HepG2 (cell line): Measurements from ENCODE around the gene TGM2. TPM values are rescaled to one million over a fixed set of nuclear protein-coding genes. Genes with fewer than 3 reads are reported as not detected.

Experiments
- ATAC-seq: fragments of 200-7000 bp; cut with Tn5 transposase; 3 replicates; pipeline ENCODE4 v1.9.1; 2020; ENCODE audit warnings: mild to moderate bottlenecking, moderate library complexity
- BruUV-seq: library from RNA; stranded (reverse); fragments of 400-500 nt; replicated peaks from 2 replicates; lab custom pipeline; 2021; lab: Mats Ljungman, UMichigan
- CTCF ChIA-PET: fragments of 300-600 bp; formaldehyde crosslinking; extraction: SDS; loops from one replicate; lab custom pipeline; 2021; ENCODE audit warnings: low total read pairs, inconsistent platforms, low intra/inter-chr PET ratio; lab: Yijun Ruan, JAX
- POLR2A ChIA-PET: fragments of 350-600 bp; sonication (Branson Sonifier 250); formaldehyde crosslinking; loops from one replicate; lab custom pipeline; 2020; ENCODE audit warnings: antibody characterized with exemption, inconsistent platforms; lab: Yijun Ruan, JAX
- DNase-seq: peaks from one replicate; pipeline ENCODE4 v3.0.0-alpha.2; 2015; ENCODE audit warnings: low spot score
- FAIRE-seq: peaks from 3 replicates; lab custom pipeline; 2011; peaks lifted over from hg19 to GRCh38; lab: Jason Lieb, UNC
- H2AFZ ChIP-seq: one replicate; pipeline ENCODE4 v1.6.1; 2011; ENCODE audit warnings: low read length, inconsistent platforms
- H3K27ac ChIP-seq: fragments of 300-600 bp; 3 replicates; pipeline ENCODE4 v1.8.0; 2011; ENCODE audit warnings: mixed run types, mild to moderate bottlenecking, mixed read lengths, low read length, inconsistent platforms; ENCODE audit not compliant: insufficient read depth; ENCODE audit errors: extremely low read length
- H3K27me3 ChIP-seq, 2 experiments: fragments of 200-600 bp in 1 of 2; 2 replicates in 1 of 2; 3 replicates in 1 of 2; pipeline versions ENCODE4 v1.6.0 to v1.8.0; 2011; ENCODE audit warnings: low read length in 2 of 2, mild to moderate bottlenecking in 2 of 2, moderate library complexity in 2 of 2, inconsistent platforms in 1 of 2; ENCODE audit not compliant: insufficient read depth in 2 of 2, control insufficient read depth in 1 of 2
- H3K36me3 ChIP-seq, 2 experiments: fragments of 200-600 bp in 1 of 2; replicated peaks in 1 of 2; 2 replicates in 1 of 2; 3 replicates in 1 of 2; pipeline versions ENCODE4 v1.5.1 to v1.8.0; 2011; ENCODE audit warnings: low read length in 2 of 2, inconsistent platforms in 1 of 2; ENCODE audit not compliant: insufficient read depth in 2 of 2, control insufficient read depth in 1 of 2
- H3K4me1 ChIP-seq: 2 replicates; pipeline ENCODE4 v1.5.1; 2012; ENCODE audit warnings: low read length, inconsistent platforms; ENCODE audit not compliant: insufficient read depth
- H3K4me2 ChIP-seq: 2 replicates; pipeline ENCODE4 v1.6.0; 2011; ENCODE audit warnings: low read depth, low read length, inconsistent platforms
- H3K4me3 ChIP-seq, 3 experiments: fragments of 200-600 bp in 1 of 3; sonication (generic), shearing (Covaris generic) in 1 of 3; replicated peaks in 1 of 3; 2 replicates each; pipeline ENCODE4 v1.5.1; 2011 to 2016; ENCODE audit warnings: low read length in 3 of 3, inconsistent platforms in 2 of 3, low read depth in 2 of 3, mild to moderate bottlenecking in 2 of 3, control low read depth in 1 of 3, mixed read lengths in 1 of 3; ENCODE audit not compliant: insufficient read depth in 1 of 3
- H3K79me2 ChIP-seq: one replicate; pipeline ENCODE4 v1.6.1; 2011; ENCODE audit warnings: low read length, inconsistent platforms; ENCODE audit not compliant: insufficient read depth
- H3K9ac ChIP-seq: 2 replicates; pipeline ENCODE4 v1.6.0; 2011; ENCODE audit warnings: mild to moderate bottlenecking, low read depth, low read length, inconsistent platforms; ENCODE audit not compliant: insufficient read depth
- H3K9me3 ChIP-seq: 2 replicates; pipeline ENCODE4 v1.5.1; 2012; ENCODE audit warnings: mild to moderate bottlenecking, low read length
- H4K20me1 ChIP-seq: 2 replicates; pipeline ENCODE4 v1.6.0; 2011; ENCODE audit warnings: inconsistent platforms, mild to moderate bottlenecking, low read length, moderate library complexity; ENCODE audit not compliant: insufficient read depth
- ATF7 ChIP-seq, 2 experiments: fragments of 450-650 bp in 1 of 2; sonication (generic) in 1 of 2; formaldehyde crosslinking in 1 of 2; IDR thresholded peaks; 2 replicates each; pipeline versions ENCODE4 v1.4.0 to v1.6.1; 2016 to 2020; ENCODE audit warnings: antibody characterized with exemption in 1 of 2, mild to moderate bottlenecking in 1 of 2, missing genetic modification reagents in 1 of 2
- KDM6A ChIP-seq: IDR thresholded peaks from 2 replicates; pipeline ENCODE4 v1.6.1; 2016; ENCODE audit warnings: low read depth
- POGZ ChIP-seq: sonication (generic); formaldehyde crosslinking; IDR thresholded peaks from 2 replicates; pipeline ENCODE4 v1.4.0; 2020; ENCODE audit warnings: mild to moderate bottlenecking, missing genetic modification reagents
- SALL2 ChIP-seq: sonication (generic); formaldehyde crosslinking; IDR thresholded peaks from 2 replicates; pipeline ENCODE4 v1.8.1; 2023; ENCODE audit warnings: mild to moderate bottlenecking, missing genetic modification reagents, inconsistent platforms
- ZBTB20 ChIP-seq: sonication (generic); formaldehyde crosslinking; IDR thresholded peaks from 2 replicates; pipeline ENCODE4 v1.8.1; 2023; ENCODE audit warnings: missing genetic modification reagents, low read depth, mild to moderate bottlenecking, borderline replicate concordance
- ZNF382 ChIP-seq: sonication (generic); formaldehyde crosslinking; IDR thresholded peaks from 2 replicates; pipeline ENCODE4 v1.5.0; 2020; ENCODE audit warnings: missing genetic modification reagents, mild to moderate bottlenecking, borderline replicate concordance
- ZNF749 ChIP-seq: sonication (generic); formaldehyde crosslinking; IDR thresholded peaks from 2 replicates; pipeline ENCODE4 v1.8.0; 2022; ENCODE audit warnings: mild to moderate bottlenecking, missing genetic modification reagents, moderate library complexity, borderline replicate concordance
- WGBS: methylation state at CpG from one replicate; pipeline ENCODE4 v1.1.6; 2017; ENCODE audit warnings: low lambda C conversion rate; 5-methylcytosine and 5-hydroxymethylcytosine counted together
- in situ Hi-C: cut with HindIII; loops from 2 replicates; pipeline ENCODE4 v1.10.0; 2017; ENCODE audit warnings: low pct_unique_long_range_greater_than_20kb; ENCODE audit not compliant: extremely low pct_ligation_motif_present
- intact Hi-C: fragments of 100-400 bp; cut with micrococcal nuclease; formaldehyde crosslinking; loops from one replicate; pipeline ENCODE4 v1.10.0; 2022; ENCODE audit not compliant: unreplicated experiment
- polyA plus RNA-seq, 8 experiments: library from polyadenylated mRNA; depleted of rRNA in 3 of 8; stranded (reverse) in 7 of 8; unstranded in 1 of 8; fragments of >200 nt; fragmentation: Illumina TruSeq in 4 of 8; extraction: Trizol in 4 of 8; gene quantifications; 2 replicates each; pipeline versions ENCODE4 v1.2.1 to v1.2.3, GENCODE V29; 2011 to 2016; ENCODE audit warnings: low read depth in 4 of 8, missing spikeins in 1 of 8, mixed read lengths in 1 of 8; ENCODE audit not compliant: insufficient read depth in 1 of 8
- total RNA-seq, 5 experiments: library from RNA; depleted of rRNA; stranded (reverse); fragments of >200 nt; fragmentation: Illumina TruSeq; extraction: Trizol; gene quantifications; 2 replicates each; pipeline ENCODE4 v1.2.3, GENCODE V29; 2016; ENCODE audit warnings: low read depth in 1 of 5
- TF ChIP-seq, protein P1 (sequence below): IDR thresholded peaks from 2 replicates; pipeline ENCODE4 v1.6.1; 2018; ENCODE audit warnings: missing genetic modification reagents, mild to moderate bottlenecking, missing compliant biosample characterization
- TF ChIP-seq, protein P2 (sequence below): sonication (generic); formaldehyde crosslinking; IDR thresholded peaks from 2 replicates; pipeline ENCODE4 v1.4.0; 2020; ENCODE audit warnings: missing genetic modification reagents
- TF ChIP-seq, protein P3 (sequence below): sonication (generic); formaldehyde crosslinking; IDR thresholded peaks from 2 replicates; pipeline ENCODE4 v1.9.0; 2021; ENCODE audit warnings: mild to moderate bottlenecking, missing genetic modification reagents

Gene TGM2
- total and polyA plus RNA-seq, 2 of the 13 experiments (the other 11 are each of a cell fraction or from before 2014, with no cell fraction given), result 4.2 to 46.4 TPM

- WGBS, result 19% methylated on average over 2 of the region's 2 CpGs
- in situ Hi-C loops, result loop anchor here (25.0 kb wide), 1 partner anchor 642 kb away; no protein-coding TSS in a partner anchor
- no peak for TF ChIP-seq ZNF382 (CRISPR knock-in tag)
- TF ChIP-seq, protein P1, sequence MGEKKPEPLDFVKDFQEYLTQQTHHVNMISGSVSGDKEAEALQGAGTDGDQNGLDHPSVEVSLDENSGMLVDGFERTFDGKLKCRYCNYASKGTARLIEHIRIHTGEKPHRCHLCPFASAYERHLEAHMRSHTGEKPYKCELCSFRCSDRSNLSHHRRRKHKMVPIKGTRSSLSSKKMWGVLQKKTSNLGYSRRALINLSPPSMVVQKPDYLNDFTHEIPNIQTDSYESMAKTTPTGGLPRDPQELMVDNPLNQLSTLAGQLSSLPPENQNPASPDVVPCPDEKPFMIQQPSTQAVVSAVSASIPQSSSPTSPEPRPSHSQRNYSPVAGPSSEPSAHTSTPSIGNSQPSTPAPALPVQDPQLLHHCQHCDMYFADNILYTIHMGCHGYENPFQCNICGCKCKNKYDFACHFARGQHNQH, result no peak
- TF ChIP-seq, protein P2, sequence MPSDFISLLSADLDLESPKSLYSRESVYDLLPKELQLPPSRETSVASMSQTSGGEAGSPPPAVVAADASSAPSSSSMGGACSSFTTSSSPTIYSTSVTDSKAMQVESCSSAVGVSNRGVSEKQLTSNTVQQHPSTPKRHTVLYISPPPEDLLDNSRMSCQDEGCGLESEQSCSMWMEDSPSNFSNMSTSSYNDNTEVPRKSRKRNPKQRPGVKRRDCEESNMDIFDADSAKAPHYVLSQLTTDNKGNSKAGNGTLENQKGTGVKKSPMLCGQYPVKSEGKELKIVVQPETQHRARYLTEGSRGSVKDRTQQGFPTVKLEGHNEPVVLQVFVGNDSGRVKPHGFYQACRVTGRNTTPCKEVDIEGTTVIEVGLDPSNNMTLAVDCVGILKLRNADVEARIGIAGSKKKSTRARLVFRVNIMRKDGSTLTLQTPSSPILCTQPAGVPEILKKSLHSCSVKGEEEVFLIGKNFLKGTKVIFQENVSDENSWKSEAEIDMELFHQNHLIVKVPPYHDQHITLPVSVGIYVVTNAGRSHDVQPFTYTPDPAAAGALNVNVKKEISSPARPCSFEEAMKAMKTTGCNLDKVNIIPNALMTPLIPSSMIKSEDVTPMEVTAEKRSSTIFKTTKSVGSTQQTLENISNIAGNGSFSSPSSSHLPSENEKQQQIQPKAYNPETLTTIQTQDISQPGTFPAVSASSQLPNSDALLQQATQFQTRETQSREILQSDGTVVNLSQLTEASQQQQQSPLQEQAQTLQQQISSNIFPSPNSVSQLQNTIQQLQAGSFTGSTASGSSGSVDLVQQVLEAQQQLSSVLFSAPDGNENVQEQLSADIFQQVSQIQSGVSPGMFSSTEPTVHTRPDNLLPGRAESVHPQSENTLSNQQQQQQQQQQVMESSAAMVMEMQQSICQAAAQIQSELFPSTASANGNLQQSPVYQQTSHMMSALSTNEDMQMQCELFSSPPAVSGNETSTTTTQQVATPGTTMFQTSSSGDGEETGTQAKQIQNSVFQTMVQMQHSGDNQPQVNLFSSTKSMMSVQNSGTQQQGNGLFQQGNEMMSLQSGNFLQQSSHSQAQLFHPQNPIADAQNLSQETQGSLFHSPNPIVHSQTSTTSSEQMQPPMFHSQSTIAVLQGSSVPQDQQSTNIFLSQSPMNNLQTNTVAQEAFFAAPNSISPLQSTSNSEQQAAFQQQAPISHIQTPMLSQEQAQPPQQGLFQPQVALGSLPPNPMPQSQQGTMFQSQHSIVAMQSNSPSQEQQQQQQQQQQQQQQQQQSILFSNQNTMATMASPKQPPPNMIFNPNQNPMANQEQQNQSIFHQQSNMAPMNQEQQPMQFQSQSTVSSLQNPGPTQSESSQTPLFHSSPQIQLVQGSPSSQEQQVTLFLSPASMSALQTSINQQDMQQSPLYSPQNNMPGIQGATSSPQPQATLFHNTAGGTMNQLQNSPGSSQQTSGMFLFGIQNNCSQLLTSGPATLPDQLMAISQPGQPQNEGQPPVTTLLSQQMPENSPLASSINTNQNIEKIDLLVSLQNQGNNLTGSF (CRISPR knock-in tag), result no peak
- TF ChIP-seq ZNF749 (CRISPR knock-in tag), result no peak
- TF ChIP-seq SALL2 (CRISPR knock-in tag), result no peak
- TF ChIP-seq ZBTB20 (CRISPR knock-in tag), result no peak
- TF ChIP-seq KDM6A (CRISPR knock-in tag), result no peak
- TF ChIP-seq POGZ (CRISPR knock-in tag), result no peak
- TF ChIP-seq ATF7 (IDR thresholded peaks at IDR 0.05), result no peak
- TF ChIP-seq ATF7 (CRISPR knock-in tag; IDR thresholded peaks at IDR 0.05), result no peak
- TF ChIP-seq, protein P3, sequence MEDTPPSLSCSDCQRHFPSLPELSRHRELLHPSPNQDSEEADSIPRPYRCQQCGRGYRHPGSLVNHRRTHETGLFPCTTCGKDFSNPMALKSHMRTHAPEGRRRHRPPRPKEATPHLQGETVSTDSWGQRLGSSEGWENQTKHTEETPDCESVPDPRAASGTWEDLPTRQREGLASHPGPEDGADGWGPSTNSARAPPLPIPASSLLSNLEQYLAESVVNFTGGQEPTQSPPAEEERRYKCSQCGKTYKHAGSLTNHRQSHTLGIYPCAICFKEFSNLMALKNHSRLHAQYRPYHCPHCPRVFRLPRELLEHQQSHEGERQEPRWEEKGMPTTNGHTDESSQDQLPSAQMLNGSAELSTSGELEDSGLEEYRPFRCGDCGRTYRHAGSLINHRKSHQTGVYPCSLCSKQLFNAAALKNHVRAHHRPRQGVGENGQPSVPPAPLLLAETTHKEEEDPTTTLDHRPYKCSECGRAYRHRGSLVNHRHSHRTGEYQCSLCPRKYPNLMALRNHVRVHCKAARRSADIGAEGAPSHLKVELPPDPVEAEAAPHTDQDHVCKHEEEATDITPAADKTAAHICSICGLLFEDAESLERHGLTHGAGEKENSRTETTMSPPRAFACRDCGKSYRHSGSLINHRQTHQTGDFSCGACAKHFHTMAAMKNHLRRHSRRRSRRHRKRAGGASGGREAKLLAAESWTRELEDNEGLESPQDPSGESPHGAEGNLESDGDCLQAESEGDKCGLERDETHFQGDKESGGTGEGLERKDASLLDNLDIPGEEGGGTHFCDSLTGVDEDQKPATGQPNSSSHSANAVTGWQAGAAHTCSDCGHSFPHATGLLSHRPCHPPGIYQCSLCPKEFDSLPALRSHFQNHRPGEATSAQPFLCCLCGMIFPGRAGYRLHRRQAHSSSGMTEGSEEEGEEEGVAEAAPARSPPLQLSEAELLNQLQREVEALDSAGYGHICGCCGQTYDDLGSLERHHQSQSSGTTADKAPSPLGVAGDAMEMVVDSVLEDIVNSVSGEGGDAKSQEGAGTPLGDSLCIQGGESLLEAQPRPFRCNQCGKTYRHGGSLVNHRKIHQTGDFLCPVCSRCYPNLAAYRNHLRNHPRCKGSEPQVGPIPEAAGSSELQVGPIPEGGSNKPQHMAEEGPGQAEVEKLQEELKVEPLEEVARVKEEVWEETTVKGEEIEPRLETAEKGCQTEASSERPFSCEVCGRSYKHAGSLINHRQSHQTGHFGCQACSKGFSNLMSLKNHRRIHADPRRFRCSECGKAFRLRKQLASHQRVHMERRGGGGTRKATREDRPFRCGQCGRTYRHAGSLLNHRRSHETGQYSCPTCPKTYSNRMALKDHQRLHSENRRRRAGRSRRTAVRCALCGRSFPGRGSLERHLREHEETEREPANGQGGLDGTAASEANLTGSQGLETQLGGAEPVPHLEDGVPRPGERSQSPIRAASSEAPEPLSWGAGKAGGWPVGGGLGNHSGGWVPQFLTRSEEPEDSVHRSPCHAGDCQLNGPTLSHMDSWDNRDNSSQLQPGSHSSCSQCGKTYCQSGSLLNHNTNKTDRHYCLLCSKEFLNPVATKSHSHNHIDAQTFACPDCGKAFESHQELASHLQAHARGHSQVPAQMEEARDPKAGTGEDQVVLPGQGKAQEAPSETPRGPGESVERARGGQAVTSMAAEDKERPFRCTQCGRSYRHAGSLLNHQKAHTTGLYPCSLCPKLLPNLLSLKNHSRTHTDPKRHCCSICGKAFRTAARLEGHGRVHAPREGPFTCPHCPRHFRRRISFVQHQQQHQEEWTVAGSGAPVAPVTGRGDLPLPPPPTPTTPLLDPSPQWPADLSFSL (CRISPR knock-in tag), result no peak
These were observed 38.9 kb upstream of the TGM2 start for GRCh38 chr20:38203981-38204357.

More at GRCh38 chr20:38203981-38204357, 38.9 kb upstream of the TGM2 start:
- H3K9me3 ChIP-seq, result no peaks in the 10 kb centered on the region
- CTCF ChIA-PET, result no interaction called here
- peaks cover 3 to 29% of the 10 kb centered on the region in 2 experiments; a peak in 3 of 5 replicates for H3K27me3 ChIP-seq
- H3K27ac ChIP-seq, result no peak overlapping the region
- BruUV-seq, result no TSS peak
- H3K9ac ChIP-seq, result no peak overlapping the region
- DNase-seq (no peak), ATAC-seq (no peak), FAIRE-seq (no peak)
- no peak overlapping the region for H3K4me3 ChIP-seq
- intact Hi-C loops, result no loop called here
- H3K4me2 ChIP-seq, result no peak overlapping the region
- no peaks in the 10 kb centered on the region for H3K4me1 ChIP-seq
- no peaks in the 10 kb centered on the region for H4K20me1 ChIP-seq
- POLR2A ChIA-PET, result no interaction called here
- no peaks in the 10 kb centered on the region for H3K36me3 ChIP-seq
- H3K79me2 ChIP-seq, result no peaks in the 10 kb centered on the region
- H2AFZ ChIP-seq, result no peak overlapping the region
